ENCODE results near the gene STPG3.

DNA sequence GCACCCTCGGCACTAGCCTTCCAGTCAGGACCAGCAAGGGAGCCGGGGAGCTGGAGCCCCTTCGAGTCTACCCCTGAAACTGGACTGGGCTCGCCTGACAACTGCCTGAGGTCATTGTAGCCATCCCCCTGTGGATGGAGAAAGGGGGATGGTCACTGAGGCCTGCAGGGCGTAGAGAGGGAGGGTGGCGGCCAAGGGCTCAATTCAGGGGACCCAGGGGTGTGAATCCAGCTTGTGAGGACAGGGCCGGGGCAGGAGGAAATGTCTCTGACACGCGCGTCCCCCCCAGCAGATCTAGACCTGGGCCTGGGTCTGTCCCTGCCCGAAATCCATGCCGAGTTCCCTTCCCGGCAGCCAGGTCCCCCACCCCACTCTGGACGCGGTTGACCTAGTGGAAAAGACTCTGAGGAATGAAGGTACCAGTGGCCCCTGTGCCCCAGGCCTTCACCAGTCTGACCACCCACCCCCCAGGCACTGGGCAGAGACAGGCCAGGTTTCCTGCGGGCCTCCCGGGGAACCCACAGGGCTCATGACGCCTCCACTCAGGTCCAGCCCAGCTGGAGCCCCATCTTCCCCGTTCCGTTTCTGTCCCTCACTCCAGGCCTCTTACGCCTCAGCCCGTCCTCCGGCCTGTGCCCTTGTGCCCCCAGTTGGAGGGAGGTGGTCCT is 19.6 kb upstream of the STPG3 start:
- TF ChIP-seq EZH2 (IDR thresholded peaks at IDR 0.05; ENCODE audit: low read length), result no peak
- no peak for TF ChIP-seq CTCF (optimal IDR thresholded peaks at IDR 0.05 in 1 of 3, IDR thresholded peaks at IDR 0.05 in 1 of 3, conservative IDR thresholded peaks at IDR 0.05 in 1 of 3; ENCODE audit: extremely low read depth in 1 of 3, insufficient read depth in 2 of 3, low read length in 3 of 3)
